Fibroblast of pulmonary artery (primary cell): ENCODE data around the gene PLD5.
"Not testable (repeated sequence)": the region's sequence is repeated elsewhere in the genome, so short reads cannot be mapped to it uniquely, and the experiment has no call there.

Source experiments
- DNase-seq: peaks from one replicate; pipeline ENCODE4 v3.0.0-alpha.2; 2010; ENCODE audit warnings: low read depth
- H3K4me3 ChIP-seq: replicated peaks from 2 replicates; pipeline ENCODE4 v1.5.1; 2011; ENCODE audit warnings: low read depth, mild to moderate bottlenecking, control low read depth, low read length, moderate library complexity
- CTCF ChIP-seq: IDR thresholded peaks from 2 replicates; pipeline ENCODE4 v1.5.1; 2011; ENCODE audit warnings: mild to moderate bottlenecking, control low read depth, low read length, inconsistent platforms; ENCODE audit errors: missing control alignments

PLD5 gene

GRCh38 chr1:242196914-242197313 is 327.6 kb downstream of the PLD5 start:
- no peak for TF ChIP-seq CTCF
- DNase-seq = no peak
- no peak overlapping the region for H3K4me3 ChIP-seq

- DNase-seq = no peak
- H3K4me3 ChIP-seq = no peak overlapping the region
- TF ChIP-seq CTCF = no peak
Observed at GRCh38 chr1:242196101-242196500, 328.4 kb downstream of the PLD5 start.

GRCh38 chr1:242189591-242189990 is 334.9 kb downstream of the PLD5 start:
- TF ChIP-seq CTCF = no peak
- no peak for DNase-seq
- H3K4me3 ChIP-seq = no peak overlapping the region

GRCh38 chr1:242187816-242188215 is 336.7 kb downstream of the PLD5 start:
- no peak for DNase-seq
- H3K4me3 ChIP-seq = no peak overlapping the region
- no peak for TF ChIP-seq CTCF

- no peak for DNase-seq
- no peak overlapping the region for H3K4me3 ChIP-seq
- no peak for TF ChIP-seq CTCF
Observed at GRCh38 chr1:242187171-242187570, 337.3 kb downstream of the PLD5 start.

- TF ChIP-seq CTCF = no peak
- DNase-seq = no peak
- no peak overlapping the region for H3K4me3 ChIP-seq
Observed at GRCh38 chr1:242185731-242186130, 338.8 kb downstream of the PLD5 start.

GRCh38 chr1:242184955-242185354 is 339.5 kb downstream of the PLD5 start:
- H3K4me3 ChIP-seq = no peak overlapping the region
- no peak for TF ChIP-seq CTCF
- no peak for DNase-seq

GRCh38 chr1:242179767-242180166 is 344.7 kb downstream of the PLD5 start:
- H3K4me3 ChIP-seq, DNase-seq: not testable (repeated sequence)
